ENCODE data around the gene SORCS2. TPM values are rescaled to one million over a fixed set of nuclear protein-coding genes. Genes with fewer than 3 reads are reported as not detected.

Gene SORCS2
- total RNA-seq, 2 experiments from 2014 or later = 0.03 TPM; not detected in 1

- no peaks in the 10 kb centered on the region for H3K4me1 ChIP-seq (ENCODE audit: insufficient read depth, low read length, poor library complexity, severe bottlenecking)
Observed at GRCh38 chr4:7382634-7383014, 190.3 kb downstream of the SORCS2 start.

GRCh38 chr4:7383266-7383665 lies 190.9 kb downstream of the SORCS2 start:
- no peak overlapping the region for H3K4me2 ChIP-seq (ENCODE audit: low read length)
- H3K79me2 ChIP-seq (ENCODE audit: insufficient read depth, low read depth, low read length) = no peaks in the 10 kb centered on the region
- no peaks in the 10 kb centered on the region for H4K20me1 ChIP-seq (ENCODE audit: insufficient read depth, low read length)
- H3K9me3 ChIP-seq (ENCODE audit: low read length) = 0 out of 2 replicates have a peak, but pooled peaks cover 5% of the 10 kb centered on the region
- BruUV-seq (replicated peaks) = no TSS peak
- no peak for DNase-seq (ENCODE audit: low spot score)
- ChIA-PET POLR2A (no interaction called here), CTCF (ENCODE audit: unreplicated experiment) (no interaction called here)
- H3K9me2 ChIP-seq (ENCODE audit: insufficient read depth, low read length) = no peaks in the 10 kb centered on the region
- H3K27ac ChIP-seq (ENCODE audit: low read depth, low read length, poor library complexity, severe bottlenecking) = no peak overlapping the region
- no peaks in the 10 kb centered on the region for H3K36me3 ChIP-seq (ENCODE audit: insufficient read depth, low read length)
- no peaks in the 10 kb centered on the region for H3K4me1 ChIP-seq (ENCODE audit: insufficient read depth, low read length, poor library complexity, severe bottlenecking)
- H3K4me3 ChIP-seq (ENCODE audit: low read depth, low read length, poor library complexity, severe bottlenecking) = no peak overlapping the region
- H2AFZ ChIP-seq (ENCODE audit: low read length) = no peak overlapping the region
- intact Hi-C loops (cut with micrococcal nuclease; ENCODE audit: unreplicated experiment) = no loop called here
- TF ChIP-seq, protein P1, sequence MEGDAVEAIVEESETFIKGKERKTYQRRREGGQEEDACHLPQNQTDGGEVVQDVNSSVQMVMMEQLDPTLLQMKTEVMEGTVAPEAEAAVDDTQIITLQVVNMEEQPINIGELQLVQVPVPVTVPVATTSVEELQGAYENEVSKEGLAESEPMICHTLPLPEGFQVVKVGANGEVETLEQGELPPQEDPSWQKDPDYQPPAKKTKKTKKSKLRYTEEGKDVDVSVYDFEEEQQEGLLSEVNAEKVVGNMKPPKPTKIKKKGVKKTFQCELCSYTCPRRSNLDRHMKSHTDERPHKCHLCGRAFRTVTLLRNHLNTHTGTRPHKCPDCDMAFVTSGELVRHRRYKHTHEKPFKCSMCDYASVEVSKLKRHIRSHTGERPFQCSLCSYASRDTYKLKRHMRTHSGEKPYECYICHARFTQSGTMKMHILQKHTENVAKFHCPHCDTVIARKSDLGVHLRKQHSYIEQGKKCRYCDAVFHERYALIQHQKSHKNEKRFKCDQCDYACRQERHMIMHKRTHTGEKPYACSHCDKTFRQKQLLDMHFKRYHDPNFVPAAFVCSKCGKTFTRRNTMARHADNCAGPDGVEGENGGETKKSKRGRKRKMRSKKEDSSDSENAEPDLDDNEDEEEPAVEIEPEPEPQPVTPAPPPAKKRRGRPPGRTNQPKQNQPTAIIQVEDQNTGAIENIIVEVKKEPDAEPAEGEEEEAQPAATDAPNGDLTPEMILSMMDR (conservative IDR thresholded peaks at IDR 0.05; ENCODE audit: low read length) = no peak
- TF ChIP-seq EZH2phosphoT487 (IDR thresholded peaks at IDR 0.05; ENCODE audit: borderline replicate concordance, low read depth, low read length) = no peak

More at GRCh38 chr4:7382634-7383014, 190.3 kb downstream of the SORCS2 start:
- Histone ChIP-seq H3K27ac (ENCODE audit: low read depth, low read length, poor library complexity, severe bottlenecking) (no peak overlapping the region), H3K79me2 (ENCODE audit: insufficient read depth, low read depth, low read length) (no peaks in the 10 kb centered on the region), H3K9me2 (ENCODE audit: insufficient read depth, low read length) (no peaks in the 10 kb centered on the region), H3K9me3 (ENCODE audit: low read length) (0 out of 2 replicates have a peak, but pooled peaks cover 5% of the 10 kb centered on the region), H4K20me1 (ENCODE audit: insufficient read depth, low read length) (no peaks in the 10 kb centered on the region), H3K36me3 (ENCODE audit: insufficient read depth, low read length) (no peaks in the 10 kb centered on the region), H2AFZ (ENCODE audit: low read length) (no peak overlapping the region), H3K4me2 (ENCODE audit: low read length) (no peak overlapping the region), H3K4me3 (ENCODE audit: low read depth, low read length, poor library complexity, severe bottlenecking) (no peak overlapping the region)
- POLR2A ChIA-PET = no interaction called here
- TF ChIP-seq, protein P1 (conservative IDR thresholded peaks at IDR 0.05; ENCODE audit: low read length) = no peak
- no peak for TF ChIP-seq EZH2phosphoT487 (IDR thresholded peaks at IDR 0.05; ENCODE audit: borderline replicate concordance, low read depth, low read length)
- CTCF ChIA-PET (ENCODE audit: unreplicated experiment) = no interaction called here
- no TSS peak for BruUV-seq (replicated peaks)
- DNase-seq (ENCODE audit: low spot score) = no peak
- intact Hi-C loops (cut with micrococcal nuclease; ENCODE audit: unreplicated experiment) = no loop called here

DNA sequence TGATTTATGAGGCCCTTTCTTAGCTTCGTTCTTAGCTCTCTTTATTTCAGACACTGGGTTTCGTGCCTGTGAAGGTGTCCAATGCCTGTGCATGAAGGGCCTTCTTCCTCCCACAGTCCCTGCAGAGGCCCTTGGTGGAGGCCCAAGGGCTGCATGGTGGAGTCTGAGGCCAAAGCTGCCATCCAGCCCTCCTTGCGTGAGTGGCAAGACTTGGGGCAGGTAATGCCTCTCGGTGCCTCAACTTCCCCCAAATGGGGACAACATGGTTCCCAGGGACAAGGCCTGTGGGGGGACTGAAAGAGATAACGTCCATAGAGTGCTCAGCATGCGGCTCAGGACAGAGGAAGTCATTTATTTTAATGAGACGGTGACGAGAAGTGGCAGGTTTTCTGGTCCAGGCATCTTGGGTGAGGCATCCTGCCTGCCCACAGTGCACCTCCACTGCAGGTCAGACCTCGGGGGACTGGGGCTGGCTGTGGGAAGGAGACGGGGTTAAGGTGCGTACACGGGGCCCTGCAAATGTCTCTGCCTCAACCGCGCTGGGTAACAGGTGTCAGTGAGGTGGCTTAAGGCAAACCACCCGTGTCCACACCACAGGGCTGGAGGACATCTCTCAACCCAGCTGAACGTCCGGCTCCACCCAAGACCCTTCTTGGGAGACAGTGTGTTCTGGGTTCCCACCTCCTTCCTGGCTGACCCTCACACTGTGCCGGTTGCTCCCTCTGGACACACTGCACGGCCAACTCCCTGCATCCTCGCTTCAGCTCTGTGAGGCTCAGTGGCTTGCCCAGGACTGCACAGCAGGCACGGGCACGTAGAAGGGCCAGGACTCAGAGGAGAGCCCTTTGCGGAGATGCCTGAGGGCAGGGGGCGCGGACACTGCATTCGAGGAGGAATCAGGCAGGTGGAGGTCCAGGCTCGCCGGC lies 191.9 kb downstream of the SORCS2 start:
- BruUV-seq (replicated peaks) = no TSS peak
- CTCF ChIA-PET (ENCODE audit: unreplicated experiment) = no interaction called here
- H3K4me2 ChIP-seq (ENCODE audit: low read length) = no peak overlapping the region
- H2AFZ ChIP-seq (ENCODE audit: low read length) = no peak overlapping the region
- no peaks in the 10 kb centered on the region for H3K4me1 ChIP-seq (ENCODE audit: insufficient read depth, low read length, poor library complexity, severe bottlenecking)
- H3K4me3 ChIP-seq (ENCODE audit: low read depth, low read length, poor library complexity, severe bottlenecking) = no peak overlapping the region
- H3K9me3 ChIP-seq (ENCODE audit: low read length) = 0 out of 2 replicates have a peak, but pooled peaks cover 5% of the 10 kb centered on the region
- DNase-seq (ENCODE audit: low spot score) = no peak
- intact Hi-C loops (cut with micrococcal nuclease; ENCODE audit: unreplicated experiment) = no loop called here
- H3K79me2 ChIP-seq (ENCODE audit: insufficient read depth, low read depth, low read length) = no peaks in the 10 kb centered on the region
- POLR2A ChIA-PET = no interaction called here
- TF ChIP-seq, protein P1 (conservative IDR thresholded peaks at IDR 0.05; ENCODE audit: low read length) = no peak
- no peak for TF ChIP-seq EZH2phosphoT487 (IDR thresholded peaks at IDR 0.05; ENCODE audit: borderline replicate concordance, low read depth, low read length)
- H4K20me1 ChIP-seq (ENCODE audit: insufficient read depth, low read length) = no peaks in the 10 kb centered on the region
- H3K9me2 ChIP-seq (ENCODE audit: insufficient read depth, low read length) = no peaks in the 10 kb centered on the region
- no peaks in the 10 kb centered on the region for H3K36me3 ChIP-seq (ENCODE audit: insufficient read depth, low read length)
- no peak overlapping the region for H3K27ac ChIP-seq (ENCODE audit: low read depth, low read length, poor library complexity, severe bottlenecking)

Measured in OCI-LY7 (cell line).